PC-3 (cell line): Measurements from ENCODE around the gene IL17D.

Experiments
- CTCF ChIP-seq: fragments of 300-600 bp; sonication (generic); conservative IDR thresholded peaks from 2 replicates; pipeline ENCODE4 v1.5.1; 2017; ENCODE audit warnings: antibody characterized with exemption, low read depth, mild to moderate bottlenecking, low read length
- EZH2 ChIP-seq: fragments of 300-600 bp; sonication (generic); IDR thresholded peaks from one replicate; pipeline ENCODE4 v1.6.1; 2017; ENCODE audit warnings: antibody characterized with exemption, mild to moderate bottlenecking, low read length; ENCODE audit not compliant: unreplicated experiment
- EZH2phosphoT487 ChIP-seq: fragments of 300-600 bp; sonication (generic); IDR thresholded peaks from 2 replicates; pipeline ENCODE4 v1.6.1; 2018; ENCODE audit warnings: mild to moderate bottlenecking, antibody characterized with exemption, low read length, borderline replicate concordance

DNA sequence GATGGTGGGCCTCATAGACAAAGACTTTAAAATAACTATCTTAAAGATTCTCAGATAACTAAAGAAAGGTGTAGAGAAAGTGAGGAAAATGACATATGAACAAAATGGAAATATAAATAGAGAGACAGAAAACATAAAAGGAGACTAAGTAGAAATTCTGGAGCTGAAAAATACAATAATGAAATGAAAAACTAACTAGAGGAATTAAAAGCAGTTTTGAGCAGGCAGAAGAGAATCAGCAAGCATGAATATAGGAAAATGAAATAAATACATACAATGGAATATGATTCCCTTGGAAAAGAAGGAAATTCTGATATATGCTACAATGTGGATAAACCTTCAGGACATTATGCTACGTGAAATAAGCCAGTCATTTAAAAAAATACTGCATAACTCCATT lies 66.3 kb downstream of the IL17D start:
- TF ChIP-seq CTCF (no peak), EZH2 (no peak), EZH2phosphoT487 (no peak)
